Mucosa of descending colon (tissue), 3 donors: ENCODE data around the gene CD8A. TPM values are rescaled to one million over a fixed set of nuclear protein-coding genes. Genes with fewer than 3 reads are reported as not detected.

Source experiments
- ATAC-seq: fragments of 200-7000 bp; cut with Tn5 transposase; one replicate; pipeline ENCODE4 v1.9.1; 2020; ENCODE audit warnings: mild to moderate bottlenecking, moderate library complexity
- DNase-seq, 3 donors: peaks; one replicate each; pipeline ENCODE4 v3.0.0-alpha.2; 2020
- H3K36me3 ChIP-seq: fragments of 200-600 bp; one replicate; pipeline ENCODE4 v1.8.0; 2021; ENCODE audit warnings: low read depth, mild to moderate bottlenecking
- H3K4me1 ChIP-seq: fragments of 200-600 bp; one replicate; pipeline ENCODE4 v1.8.0; 2021; ENCODE audit warnings: low read depth, mild to moderate bottlenecking
- H3K4me3 ChIP-seq: fragments of 200-600 bp; one replicate; pipeline ENCODE4 v1.8.0; 2021; ENCODE audit warnings: mild to moderate bottlenecking
- H3K9me3 ChIP-seq: fragments of 200-600 bp; one replicate; pipeline ENCODE4 v1.8.0; 2021; ENCODE audit warnings: mild to moderate bottlenecking
- intact Hi-C, 2 donors: fragments of 100-400 bp; cut with DNase I in 1 of 2; cut with micrococcal nuclease in 1 of 2; formaldehyde crosslinking; loops; one replicate each; pipeline versions ENCODE4 v1.11.0 to v1.11.1; 2022; cut with DNase I, micrococcal nuclease
- total RNA-seq, 3 donors: library from RNA; stranded (reverse); fragmentation: NEBNext Ultra II Directional in 2 of 3; extraction: Animal tissue kit (Norgen Biotek cat#: 25700) in 2 of 3; gene quantifications; one replicate each; pipeline versions ENCODE4 v1.2.1 to v1.2.4, GENCODE V29; 2021 to 2023
- TF ChIP-seq, protein P1 (sequence below): fragments of 200-600 bp; IDR thresholded peaks from one replicate; pipeline ENCODE4 v1.8.0; 2022; ENCODE audit warnings: antibody characterized with exemption, mild to moderate bottlenecking
- donor health status: DM: no; HTN: no; CAD: no; lungs with moderate emphysema.
- donor health status: DM: no; HTN: no; CAD: no.
- donor health status: DM: no; HTN: yes; CAD: no.

Gene CD8A
- total RNA-seq, 3 donors from 2014 or later: 4.1 to 9.1 (median 9.1) TPM

DNA sequence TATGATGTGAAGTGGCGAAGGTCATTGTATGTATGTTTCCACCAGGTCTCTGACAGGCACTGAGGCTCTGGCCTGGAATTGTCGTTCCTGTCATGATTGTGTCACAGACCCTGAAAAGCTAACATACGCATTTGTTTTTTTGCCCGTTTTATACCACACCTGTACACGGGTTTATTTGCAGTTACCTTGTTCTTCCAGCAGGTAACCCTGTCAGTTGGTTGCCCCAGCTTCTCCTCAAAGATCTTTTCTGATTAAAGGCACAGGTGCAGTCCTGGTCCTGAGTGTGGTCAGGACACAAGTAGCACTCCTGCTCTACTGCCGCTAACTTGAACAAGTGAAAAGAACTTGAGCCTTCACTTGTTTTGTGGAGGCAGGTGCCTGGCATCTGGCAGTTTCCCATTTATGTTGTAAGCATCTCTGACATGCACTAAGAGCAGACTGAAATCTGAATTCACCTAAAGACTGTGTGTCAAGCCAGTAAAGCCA, 19.9 kb downstream of the CD8A start:
- ATAC-seq (no peak), DNase-seq (no peak)
- Histone ChIP-seq H3K9me3 (no peaks in the 10 kb centered on the region), H3K36me3 (no peaks in the 10 kb centered on the region), H3K4me3 (no peak overlapping the region), H3K4me1 (no peaks in the 10 kb centered on the region)
- TF ChIP-seq, protein P1, sequence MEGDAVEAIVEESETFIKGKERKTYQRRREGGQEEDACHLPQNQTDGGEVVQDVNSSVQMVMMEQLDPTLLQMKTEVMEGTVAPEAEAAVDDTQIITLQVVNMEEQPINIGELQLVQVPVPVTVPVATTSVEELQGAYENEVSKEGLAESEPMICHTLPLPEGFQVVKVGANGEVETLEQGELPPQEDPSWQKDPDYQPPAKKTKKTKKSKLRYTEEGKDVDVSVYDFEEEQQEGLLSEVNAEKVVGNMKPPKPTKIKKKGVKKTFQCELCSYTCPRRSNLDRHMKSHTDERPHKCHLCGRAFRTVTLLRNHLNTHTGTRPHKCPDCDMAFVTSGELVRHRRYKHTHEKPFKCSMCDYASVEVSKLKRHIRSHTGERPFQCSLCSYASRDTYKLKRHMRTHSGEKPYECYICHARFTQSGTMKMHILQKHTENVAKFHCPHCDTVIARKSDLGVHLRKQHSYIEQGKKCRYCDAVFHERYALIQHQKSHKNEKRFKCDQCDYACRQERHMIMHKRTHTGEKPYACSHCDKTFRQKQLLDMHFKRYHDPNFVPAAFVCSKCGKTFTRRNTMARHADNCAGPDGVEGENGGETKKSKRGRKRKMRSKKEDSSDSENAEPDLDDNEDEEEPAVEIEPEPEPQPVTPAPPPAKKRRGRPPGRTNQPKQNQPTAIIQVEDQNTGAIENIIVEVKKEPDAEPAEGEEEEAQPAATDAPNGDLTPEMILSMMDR: no peak
- intact Hi-C loops: no loop called here

DNA sequence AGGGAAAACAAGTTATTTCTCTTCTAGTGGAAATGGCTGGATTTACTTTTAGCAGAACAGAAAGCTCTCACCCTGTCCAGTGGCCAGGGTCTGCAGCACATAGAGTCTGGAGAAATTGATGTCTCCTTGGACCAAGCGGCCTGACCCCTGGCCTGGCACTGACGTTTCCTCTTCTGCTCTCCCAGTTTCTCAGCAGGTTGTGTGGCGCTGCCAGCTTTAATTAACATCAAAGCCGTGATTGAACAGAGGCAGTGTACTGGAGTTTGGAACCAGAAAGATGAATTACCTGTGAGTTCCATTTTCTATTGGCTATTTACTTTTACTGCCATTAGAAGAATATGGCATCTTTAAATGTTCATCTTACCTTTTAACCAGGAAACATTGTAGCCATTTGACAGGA, 20.9 kb downstream of the CD8A start:
- intact Hi-C loops: no loop called here
- H3K4me3 ChIP-seq: no peak overlapping the region
- no peaks in the 10 kb centered on the region for H3K4me1 ChIP-seq
- ATAC-seq (no peak), DNase-seq (no peak)
- H3K9me3 ChIP-seq: no peaks in the 10 kb centered on the region
- TF ChIP-seq, protein P1: no peak
- H3K36me3 ChIP-seq: no peaks in the 10 kb centered on the region

DNA sequence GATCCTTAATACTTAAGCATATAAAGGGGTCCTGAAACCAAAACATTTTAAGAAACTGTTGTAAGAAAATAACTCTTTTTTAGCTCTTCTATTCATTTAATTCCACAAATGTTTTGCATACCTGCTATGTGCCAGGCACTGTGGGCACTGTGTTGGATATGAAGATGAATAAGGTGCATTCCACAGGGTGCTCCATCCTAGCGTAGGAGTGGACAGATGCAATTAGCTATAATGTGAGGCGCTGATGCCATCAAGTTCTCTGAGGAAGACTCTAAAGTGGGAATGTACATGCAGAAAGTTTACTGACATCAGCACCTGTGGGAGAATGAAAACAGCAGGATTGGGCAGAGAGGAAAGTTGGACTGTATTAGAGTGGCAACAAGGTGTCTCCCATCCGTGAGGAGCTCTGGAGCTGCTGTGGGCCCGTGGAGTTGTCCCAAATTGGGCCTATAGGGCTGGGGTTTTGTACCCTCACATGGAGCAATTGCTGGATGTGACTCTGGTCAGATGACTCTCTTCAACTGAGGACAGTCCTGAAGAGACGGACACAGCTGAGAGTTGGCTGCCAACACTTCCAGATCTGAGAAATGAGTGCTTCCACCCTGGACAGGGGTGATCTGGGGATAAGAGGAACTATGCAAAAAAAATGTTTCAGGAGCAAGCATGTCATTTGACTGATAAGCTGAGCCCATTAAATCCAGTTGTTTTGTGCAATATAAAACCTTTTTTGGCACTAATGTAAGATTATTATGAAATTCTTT, 22.3 kb downstream of the CD8A start:
- no peak overlapping the region for H3K4me3 ChIP-seq
- DNase-seq (no peak), ATAC-seq (no peak)
- no peaks in the 10 kb centered on the region for H3K9me3 ChIP-seq
- intact Hi-C loops: no loop called here
- no peaks in the 10 kb centered on the region for H3K36me3 ChIP-seq
- TF ChIP-seq, protein P1: no peak
- no peaks in the 10 kb centered on the region for H3K4me1 ChIP-seq

DNA sequence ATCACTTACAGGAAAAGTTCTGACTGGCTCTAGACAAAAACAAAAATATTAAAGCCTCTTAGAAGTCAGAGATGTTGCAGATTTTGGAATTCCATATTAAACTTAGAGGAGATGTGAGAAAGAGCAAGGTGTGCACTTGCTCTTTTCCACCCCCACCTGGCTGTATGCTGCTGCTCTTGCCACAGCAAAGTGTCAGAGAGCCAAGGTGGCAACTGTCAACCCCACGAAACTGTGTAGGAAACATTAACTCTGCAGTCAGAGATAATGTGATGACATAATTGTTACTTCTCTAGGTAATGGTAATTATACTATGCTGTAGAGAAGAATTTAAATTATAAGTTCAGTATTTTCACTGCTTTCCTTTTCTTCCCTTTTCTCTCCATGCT, 25.4 kb downstream of the CD8A start:
- ATAC-seq (no peak), DNase-seq (no peak)
- Histone ChIP-seq H3K36me3 (no peaks in the 10 kb centered on the region), H3K9me3 (no peaks in the 10 kb centered on the region), H3K4me1 (no peaks in the 10 kb centered on the region), H3K4me3 (no peak overlapping the region)
- intact Hi-C loops: no loop called here
- TF ChIP-seq, protein P1: no peak

DNA sequence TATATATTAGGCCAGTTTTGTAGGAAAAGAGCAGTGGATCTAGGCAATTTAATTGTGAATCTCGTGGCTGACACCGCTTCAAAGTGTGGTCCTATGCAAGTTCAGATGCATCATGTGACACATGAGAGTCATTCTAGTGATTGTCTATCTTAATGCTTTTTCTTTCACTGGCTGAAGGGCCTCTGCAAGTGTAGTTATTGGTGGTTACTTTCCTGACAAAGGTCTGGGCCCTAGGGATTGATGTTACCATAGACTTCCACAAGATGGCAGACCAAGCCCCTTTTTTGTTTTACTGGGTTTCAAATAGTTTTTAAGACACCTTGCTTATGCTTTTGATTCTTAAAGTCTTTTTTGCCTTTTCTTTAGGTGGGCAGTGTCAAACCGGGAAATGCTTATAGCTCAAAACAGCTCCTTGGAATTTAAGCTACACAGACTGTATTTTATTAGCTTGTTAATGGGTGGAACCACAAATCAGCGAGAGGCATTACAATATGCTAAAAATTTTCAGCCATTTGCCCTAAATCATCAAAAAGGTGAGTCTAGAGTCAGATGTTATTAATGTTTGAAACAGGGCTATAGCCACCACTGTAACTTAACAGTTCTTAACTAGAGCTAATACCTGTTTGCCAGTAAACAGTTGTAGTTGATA, 25.9 kb downstream of the CD8A start:
- TF ChIP-seq, protein P1: peak; percentile 56
- Histone ChIP-seq H3K9me3 (no peaks in the 10 kb centered on the region), H3K36me3 (no peaks in the 10 kb centered on the region), H3K4me1 (no peaks in the 10 kb centered on the region), H3K4me3 (no peak overlapping the region)
- intact Hi-C loops: no loop called here
- peak in 1 of 3 donors; percentile 47 for DNase-seq
- peak; percentile 77 for ATAC-seq
